K562 (cell line): ENCODE measurements around the gene TIMM8A. TPM values are rescaled to one million over a fixed set of nuclear protein-coding genes. Genes with fewer than 3 reads are reported as not detected.

Experiments used
- CREB1 ChIP-seq, 2 experiments: sonication (generic) in 1 of 2; formaldehyde crosslinking in 1 of 2; IDR thresholded peaks; 2 replicates each; pipeline versions ENCODE4 v1.6.1 to v1.8.0; 2012 to 2022; ENCODE audit warnings: inconsistent platforms in 1 of 2, mild to moderate bottlenecking in 1 of 2, missing genetic modification reagents in 1 of 2, moderate library complexity in 1 of 2
- CTBP1 ChIP-seq: fragments of 450-650 bp; IDR thresholded peaks from 2 replicates; pipeline ENCODE4 v1.6.1; 2016; ENCODE audit warnings: borderline replicate concordance
- DPF2 ChIP-seq: fragments of 450-650 bp; IDR thresholded peaks from 2 replicates; pipeline ENCODE4 v1.6.1; 2016
- EGR1 ChIP-seq: fragments of 450-650 bp; conservative IDR thresholded peaks from 2 replicates; pipeline ENCODE4 v1.6.1; 2017; ENCODE audit warnings: mild to moderate bottlenecking
- EP400 ChIP-seq: fragments of 450-650 bp; IDR thresholded peaks from 2 replicates; pipeline ENCODE4 v1.6.1; 2017; ENCODE audit warnings: antibody characterized with exemption, mild to moderate bottlenecking, moderate library complexity
- FOSL1 ChIP-seq: fragments of 200-800 bp; sonication (Bioruptor generic); conservative IDR thresholded peaks from 2 replicates; pipeline ENCODE4 v1.6.1; 2016; ENCODE audit warnings: missing genetic modification characterization, missing compliant biosample characterization
- GTF3C2 ChIP-seq: IDR thresholded peaks from 3 replicates; pipeline ENCODE4 v1.6.1; 2011; ENCODE audit warnings: borderline replicate concordance, mild to moderate bottlenecking, moderate library complexity; ENCODE audit not compliant: insufficient read length; ENCODE audit errors: extremely low read depth
- HDAC1 ChIP-seq, 2 experiments: fragments of 450-650 bp; IDR thresholded peaks; 2 replicates each; pipeline ENCODE4 v1.6.1; 2016 to 2017; ENCODE audit warnings: inconsistent platforms in 1 of 2, mild to moderate bottlenecking in 1 of 2, moderate library complexity in 1 of 2
- ILK ChIP-seq: fragments of 450-650 bp; IDR thresholded peaks from 2 replicates; pipeline ENCODE4 v1.6.1; 2016; ENCODE audit warnings: missing genetic modification characterization, low read depth, mild to moderate bottlenecking, missing compliant biosample characterization, moderate library complexity, borderline replicate concordance
- KDM5B ChIP-seq: fragments of 200-600 bp; sonication (generic); IDR thresholded peaks from 2 replicates; pipeline ENCODE4 v1.6.1; 2012; ENCODE audit warnings: low read depth, mild to moderate bottlenecking, moderate library complexity, low read length, control low read depth, inconsistent platforms; ENCODE audit not compliant: insufficient replicate concordance
- L3MBTL2 ChIP-seq: fragments of 450-650 bp; IDR thresholded peaks from 2 replicates; pipeline ENCODE4 v1.6.1; 2016; ENCODE audit warnings: mild to moderate bottlenecking, moderate library complexity
- MYC ChIP-seq, 2 experiments: fragments of 250-450 bp in 1 of 2; sonication (Bioruptor Pico) in 1 of 2; IDR thresholded peaks; 2 replicates each; pipeline versions ENCODE4 v1.5.1 to v1.6.1; 2012 to 2021; ENCODE audit warnings: low read depth in 2 of 2, borderline replicate concordance in 1 of 2, improper control_type of control experiment in 1 of 2, low read length in 1 of 2, mild to moderate bottlenecking in 1 of 2, moderate library complexity in 1 of 2
- NFRKB ChIP-seq: fragments of 450-650 bp; IDR thresholded peaks from 2 replicates; pipeline ENCODE4 v1.6.1; 2016; ENCODE audit warnings: low read depth
- NRF1 ChIP-seq, 2 experiments: fragments of 450-650 bp; IDR thresholded peaks in 1 of 2; conservative IDR thresholded peaks in 1 of 2; 2 replicates each; pipeline ENCODE4 v1.6.1; 2014; ENCODE audit warnings: mild to moderate bottlenecking in 2 of 2
- POLR2AphosphoS5 ChIP-seq: IDR thresholded peaks from 2 replicates; pipeline ENCODE4 v1.6.1; 2011; ENCODE audit warnings: mild to moderate bottlenecking, low read depth, low read length, moderate library complexity; ENCODE audit not compliant: control insufficient read depth, insufficient read depth
- SMARCA4 ChIP-seq: fragments of 450-650 bp; IDR thresholded peaks from 2 replicates; pipeline ENCODE4 v1.6.1; 2016
- TCF3 ChIP-seq: sonication (generic); formaldehyde crosslinking; IDR thresholded peaks from 2 replicates; pipeline ENCODE4 v1.4.0; 2020; ENCODE audit warnings: mild to moderate bottlenecking, missing genetic modification reagents
- YY1 ChIP-seq, 3 experiments: IDR thresholded peaks; 2 replicates each; pipeline ENCODE4 v1.6.1; 2011; ENCODE audit warnings: low read length in 2 of 3, mild to moderate bottlenecking in 2 of 3, moderate library complexity in 2 of 3, borderline replicate concordance in 1 of 3, control low read depth in 1 of 3, low read depth in 1 of 3; ENCODE audit not compliant: insufficient read depth in 3 of 3, insufficient replicate concordance in 2 of 3, control insufficient read depth in 1 of 3, insufficient read length in 1 of 3; ENCODE audit errors: extremely low read depth in 1 of 3
- ZNF274 ChIP-seq: IDR thresholded peaks from 2 replicates; pipeline ENCODE4 v1.6.1; 2011; ENCODE audit warnings: low read depth, mild to moderate bottlenecking, low read length, moderate library complexity, borderline replicate concordance
- ZNF695 ChIP-seq: fragments of 450-650 bp; formaldehyde crosslinking; IDR thresholded peaks from 2 replicates; pipeline ENCODE4 v1.4.0; 2020; ENCODE audit warnings: mild to moderate bottlenecking, moderate library complexity
- ZNF75A ChIP-seq: fragments of 450-650 bp; formaldehyde crosslinking; IDR thresholded peaks from 2 replicates; pipeline ENCODE4 v1.4.0; 2020; ENCODE audit warnings: mild to moderate bottlenecking
- polyA plus RNA-seq, 8 experiments: library from polyadenylated mRNA; depleted of rRNA in 4 of 8; stranded (reverse) in 5 of 8; unstranded in 3 of 8; fragments of >200 nt; fragmentation: Nextera tagmentation in 2 of 8; fragmentation: Illumina TruSeq in 1 of 8; extraction: Ambion mirVana in 2 of 8; extraction: Trizol in 1 of 8; gene quantifications; 2 replicates each; pipeline versions ENCODE4 v1.2.1 to v1.2.3, GENCODE V29; 2011 to 2014; ENCODE audit warnings: inconsistent platforms in 1 of 8, missing spikeins in 1 of 8
- total RNA-seq, 7 experiments: library from RNA; depleted of rRNA in 6 of 7; stranded (reverse); fragments of >200 nt in 6 of 7; fragmentation: Illumina TruSeq in 2 of 7; extraction: Trizol in 2 of 7; gene quantifications; 2 replicates each; pipeline versions ENCODE4 v1.2.1 to v1.2.3, GENCODE V29; 2011 to 2021; ENCODE audit warnings: low replicate concordance in 1 of 7
- TF ChIP-seq, protein P1 (sequence below), 3 experiments: IDR thresholded peaks in 2 of 3; conservative IDR thresholded peaks in 1 of 3; 2 replicates each; pipeline ENCODE4 v1.5.1; 2011 to 2012; ENCODE audit warnings: low read length in 3 of 3, mild to moderate bottlenecking in 3 of 3, control low read depth in 2 of 3, improper control_type of control experiment in 1 of 3, inconsistent platforms in 1 of 3, low read depth in 1 of 3, mixed read lengths in 1 of 3, moderate library complexity in 1 of 3; ENCODE audit not compliant: insufficient read depth in 2 of 3

TIMM8A gene
- total and polyA plus RNA-seq, 9 of the 15 experiments (the other 6 are each of a cell fraction or from before 2014, with no cell fraction given): 10.9 to 132 (median 41.1) TPM

DNA sequence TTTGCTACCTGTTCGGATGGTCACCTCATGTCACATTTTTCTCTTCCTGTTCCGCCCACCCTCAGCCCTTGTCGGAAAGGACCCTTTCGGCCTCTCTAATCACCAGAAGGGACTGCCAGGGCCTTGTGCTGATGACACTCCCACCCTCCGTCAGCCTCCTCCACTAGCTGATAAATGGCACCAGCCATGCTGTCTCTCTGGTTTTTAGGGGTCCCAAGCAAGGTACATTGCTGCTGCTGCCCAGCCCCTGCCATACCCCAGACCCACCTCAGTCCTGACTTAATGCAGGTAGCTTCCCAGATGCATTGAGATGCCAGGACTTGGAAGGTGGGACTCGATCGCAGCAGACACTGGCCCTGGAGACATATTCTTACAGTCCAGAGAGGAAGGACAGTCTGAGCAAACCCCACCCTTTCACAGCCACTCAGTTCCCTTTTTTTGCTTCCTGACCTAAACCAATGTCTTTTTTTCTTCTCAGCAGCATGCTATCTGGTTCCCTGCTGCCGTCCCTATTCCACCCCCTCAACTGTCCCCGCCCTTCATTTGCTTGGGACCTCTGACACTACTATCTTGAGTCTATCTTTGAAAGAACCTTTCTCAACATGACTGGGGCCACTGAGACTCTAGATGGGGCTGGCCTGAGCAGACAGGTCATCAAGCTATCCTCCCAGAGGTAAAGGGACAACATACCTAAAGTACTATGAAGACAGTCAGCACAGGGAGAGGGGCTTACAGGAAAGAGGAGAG is 37.4 kb upstream of the TIMM8A start, which contains the start of gene BTK (continued):
- TF ChIP-seq, protein P1, sequence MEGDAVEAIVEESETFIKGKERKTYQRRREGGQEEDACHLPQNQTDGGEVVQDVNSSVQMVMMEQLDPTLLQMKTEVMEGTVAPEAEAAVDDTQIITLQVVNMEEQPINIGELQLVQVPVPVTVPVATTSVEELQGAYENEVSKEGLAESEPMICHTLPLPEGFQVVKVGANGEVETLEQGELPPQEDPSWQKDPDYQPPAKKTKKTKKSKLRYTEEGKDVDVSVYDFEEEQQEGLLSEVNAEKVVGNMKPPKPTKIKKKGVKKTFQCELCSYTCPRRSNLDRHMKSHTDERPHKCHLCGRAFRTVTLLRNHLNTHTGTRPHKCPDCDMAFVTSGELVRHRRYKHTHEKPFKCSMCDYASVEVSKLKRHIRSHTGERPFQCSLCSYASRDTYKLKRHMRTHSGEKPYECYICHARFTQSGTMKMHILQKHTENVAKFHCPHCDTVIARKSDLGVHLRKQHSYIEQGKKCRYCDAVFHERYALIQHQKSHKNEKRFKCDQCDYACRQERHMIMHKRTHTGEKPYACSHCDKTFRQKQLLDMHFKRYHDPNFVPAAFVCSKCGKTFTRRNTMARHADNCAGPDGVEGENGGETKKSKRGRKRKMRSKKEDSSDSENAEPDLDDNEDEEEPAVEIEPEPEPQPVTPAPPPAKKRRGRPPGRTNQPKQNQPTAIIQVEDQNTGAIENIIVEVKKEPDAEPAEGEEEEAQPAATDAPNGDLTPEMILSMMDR (IDR thresholded peaks at IDR 0.05 in 2 of 3, conservative IDR thresholded peaks at IDR 0.05 in 1 of 3; ENCODE audit: insufficient read depth in 2 of 3, low read depth in 1 of 3, low read length in 3 of 3): no peak
- no peak for TF ChIP-seq ZNF695 (CRISPR knock-in tag)
- peak; percentile 74 for TF ChIP-seq DPF2
- TF ChIP-seq ZNF274: no peak
- TF ChIP-seq HDAC1 (IDR thresholded peaks at IDR 0.05): peak in 1 of 2 experiments; percentile 58; a peak in 1 of 4 replicates
- peak; percentile 43; the same call in 1 of the 2 replicates for TF ChIP-seq SMARCA4
- TF ChIP-seq ZNF75A (CRISPR knock-in tag): no peak
- no peak for TF ChIP-seq ILK (tag)
- peak; percentile 91 for TF ChIP-seq EGR1
- TF ChIP-seq EP400: peak; percentile 70
- peak; percentile 69; the same call in 1 of the 2 replicates for TF ChIP-seq NFRKB
- peak; percentile 54 for TF ChIP-seq POLR2AphosphoS5
- TF ChIP-seq CTBP1: peak; percentile 42; the same call in 1 of the 2 replicates
- peak; percentile 44 to 61; a peak in 3 of 4 replicates for TF ChIP-seq NRF1 (conservative IDR thresholded peaks at IDR 0.05 in 1 of 2, IDR thresholded peaks at IDR 0.05 in 1 of 2)
- peak; percentile 26; the same call in 1 of the 2 replicates for TF ChIP-seq FOSL1 (tag)
- TF ChIP-seq TCF3: 0 out of 2 replicates have a peak, but pooled peaks have one; percentile 27
- peak; percentile 24; the same call in 1 of the 2 replicates for TF ChIP-seq L3MBTL2
- peak; percentile 67 for TF ChIP-seq KDM5B
- TF ChIP-seq YY1 (IDR thresholded peaks at IDR 0.05; ENCODE audit: borderline replicate concordance in 1 of 3, control insufficient read depth in 1 of 3, extremely low read depth in 1 of 3, insufficient read depth in 3 of 3, insufficient read length in 1 of 3, insufficient replicate concordance in 2 of 3, low read depth in 1 of 3, low read length in 2 of 3): peak in 2 of 3 experiments; percentile 6 to 42
- TF ChIP-seq GTF3C2: no peak
- no peak for TF ChIP-seq CREB1 (IDR thresholded peaks at IDR 0.05)
- TF ChIP-seq CREB1 (CRISPR knock-in tag; IDR thresholded peaks at IDR 0.05): no peak
- peak; percentile 47 for TF ChIP-seq MYC (IDR thresholded peaks at IDR 0.05; ENCODE audit: low read depth, low read length)
- TF ChIP-seq MYC (CRISPR knock-in tag; IDR thresholded peaks at IDR 0.05; ENCODE audit: borderline replicate concordance, low read depth): no peak
